Fibroblast of gingiva (primary cell): ENCODE results near the gene BCL7B.
"Not testable (repeated sequence)": the region's sequence is repeated elsewhere in the genome, so short reads cannot be mapped to it uniquely, and the experiment has no call there.

Source experiments
- DNase-seq: peaks from one replicate; pipeline ENCODE4 v3.0.0-alpha.2; 2011; ENCODE audit warnings: low read depth

BCL7B gene

DNA sequence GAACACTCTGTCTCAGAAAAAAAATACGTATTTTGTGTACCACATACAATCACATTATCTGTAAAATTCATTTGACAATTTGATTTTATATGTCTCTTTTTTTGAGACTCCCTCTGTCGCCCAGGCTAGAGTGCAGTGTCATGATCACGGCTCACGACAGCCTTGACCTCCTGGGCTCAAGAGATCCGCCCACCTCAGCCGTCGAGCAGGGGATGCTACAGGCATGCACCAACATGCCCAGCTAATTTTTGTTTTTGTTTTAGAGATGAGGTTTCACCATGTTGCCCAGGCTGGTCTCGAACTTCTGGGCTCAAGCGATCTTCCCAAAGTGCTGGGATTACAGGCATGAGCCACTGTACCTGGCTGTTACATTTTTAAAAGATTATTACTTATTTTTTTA lies 23.7 kb downstream of the BCL7B start:
- DNase-seq, result no peak

DNA sequence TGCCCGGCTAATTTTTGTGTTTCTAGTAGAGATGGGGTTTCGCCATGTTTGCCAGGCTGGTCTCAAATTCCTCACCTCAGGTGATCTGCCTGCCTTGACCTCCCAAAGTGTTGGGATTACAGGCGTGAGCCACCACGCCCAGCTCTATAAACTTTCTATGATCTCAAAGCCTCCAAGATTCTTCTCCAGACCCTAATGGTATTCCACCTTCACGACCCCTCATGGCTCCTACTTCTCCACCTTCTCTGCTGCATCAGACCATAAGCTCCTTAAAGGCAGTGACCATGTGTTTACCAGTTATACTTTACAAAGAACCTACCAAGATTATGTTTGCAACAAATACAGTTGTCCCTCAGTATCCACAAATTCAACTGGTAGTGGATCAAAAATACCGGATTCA lies 25.3 kb downstream of the BCL7B start:
- DNase-seq, result no peak

DNA sequence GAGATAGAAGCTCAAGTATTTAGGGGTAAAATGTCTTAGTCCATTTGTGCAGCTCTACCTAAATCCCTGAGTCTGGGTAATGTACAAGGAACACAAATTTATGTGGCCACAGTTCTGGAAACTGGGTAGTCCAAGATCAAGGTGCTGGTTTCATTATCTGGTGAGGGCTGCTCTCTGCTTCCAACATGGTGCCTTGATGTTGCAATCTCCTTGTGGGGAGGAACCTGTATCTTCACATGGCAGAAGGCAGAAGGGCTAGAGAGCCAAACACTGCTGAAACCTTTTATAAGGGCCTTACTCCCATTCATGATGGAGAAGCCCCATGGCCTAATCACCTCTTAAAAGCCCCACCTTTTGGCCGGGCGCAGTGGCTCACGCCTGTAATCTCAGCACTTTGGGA lies 26.7 kb downstream of the BCL7B start:
- no peak for DNase-seq

DNA sequence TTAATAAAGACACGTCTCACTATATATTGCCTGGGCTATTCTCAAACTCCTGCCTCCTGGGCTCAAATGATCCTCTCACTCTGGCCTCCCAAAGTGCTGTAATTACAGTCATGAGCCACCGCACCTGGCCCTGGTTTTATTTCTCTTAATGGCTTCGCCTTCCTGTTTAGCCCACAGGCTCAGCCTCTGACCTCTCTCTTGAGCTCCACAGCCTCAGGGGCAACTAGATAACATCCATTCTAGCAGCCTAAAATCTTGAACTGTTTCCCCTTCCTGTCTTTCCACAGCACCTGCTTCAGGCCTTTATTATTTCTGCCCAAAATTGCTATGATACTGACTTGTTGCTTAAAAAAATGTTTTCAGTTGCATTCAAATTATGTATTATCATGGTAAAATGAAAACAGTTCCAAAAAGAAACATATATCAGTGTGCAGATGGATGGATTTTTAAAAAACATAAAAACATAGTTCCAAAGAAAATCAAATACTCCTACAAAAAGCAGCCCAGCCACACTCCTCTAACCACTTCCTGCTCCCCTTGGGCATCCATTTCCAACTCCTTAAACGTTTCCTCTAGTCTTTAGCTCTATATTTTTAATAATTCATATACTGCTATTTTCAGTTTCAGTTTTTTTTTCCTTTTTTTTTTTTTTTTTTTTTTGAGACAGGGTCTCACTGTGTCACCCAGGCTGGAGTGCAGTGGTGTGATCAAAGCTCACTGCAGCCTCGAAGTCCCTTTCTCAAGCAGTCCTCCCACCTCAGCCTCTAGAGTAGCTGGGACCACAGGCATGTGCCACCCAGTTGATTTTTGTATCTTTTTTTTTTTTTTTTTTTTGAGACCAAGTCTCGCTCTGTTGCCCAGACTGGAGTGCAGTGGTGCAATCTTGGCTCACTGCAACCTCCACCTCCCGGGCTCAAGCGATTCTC lies 30.3 kb downstream of the BCL7B start:
- no peak for DNase-seq

DNA sequence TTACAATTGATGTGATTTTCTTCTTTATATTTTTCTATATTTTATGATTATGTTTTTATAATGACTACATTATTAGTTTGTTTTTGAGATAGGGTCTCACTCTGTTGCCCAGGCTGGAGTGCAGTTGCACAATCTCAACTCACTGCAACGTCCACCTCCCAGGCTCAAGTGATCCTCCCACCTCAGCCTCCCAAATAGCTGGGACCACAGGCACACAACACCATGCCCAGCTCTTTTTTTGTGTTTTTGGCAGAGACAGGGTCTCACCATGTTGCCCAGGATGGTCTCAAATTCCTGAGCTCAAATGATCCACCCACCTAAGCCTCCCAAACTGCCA lies 31.4 kb downstream of the BCL7B start:
- DNase-seq, result not testable (repeated sequence)

DNA sequence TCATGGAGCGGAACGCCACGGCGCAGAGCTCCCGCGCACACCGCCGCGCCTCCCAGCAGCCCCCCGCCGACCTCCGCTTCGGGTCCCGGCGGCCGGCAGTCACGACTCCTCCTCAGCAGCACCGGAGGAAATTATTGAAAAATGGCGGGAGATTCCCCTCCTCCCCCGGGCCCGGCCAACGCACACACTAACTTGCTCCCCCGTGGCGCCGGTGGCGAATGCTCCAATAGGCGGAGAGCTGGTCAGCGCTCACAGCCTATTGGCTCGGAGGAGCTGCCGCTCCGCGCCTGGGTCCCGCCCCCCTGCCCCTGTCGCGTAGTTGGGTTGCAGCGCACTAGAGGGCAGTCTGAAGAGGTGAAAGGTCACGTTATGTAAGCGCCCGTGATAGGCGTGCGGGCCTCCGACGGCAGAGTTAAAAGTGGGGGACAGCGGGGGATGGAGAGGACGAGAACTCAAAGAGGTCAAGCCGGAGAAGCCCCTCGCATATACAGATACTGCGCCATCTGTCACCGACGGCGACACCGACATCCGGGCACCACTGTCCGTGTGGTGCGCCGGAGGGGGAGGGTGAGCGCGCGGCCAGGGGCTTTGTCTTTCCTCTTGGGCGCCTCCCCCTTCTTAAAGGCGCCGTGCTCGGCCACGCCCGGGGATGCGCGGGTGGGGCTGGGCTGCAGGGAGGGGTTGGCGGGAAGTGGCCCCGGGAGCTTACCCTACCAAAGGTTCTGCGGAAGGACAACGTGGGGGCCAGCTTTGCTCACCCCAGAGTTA lies 35.2 kb downstream of the BCL7B start, which contains the start of gene BAZ1B:
Gene BAZ1B (minus strand): TSS at position 189 of the 768 bp plus-strand sequence. CDS start 360 bp downstream, outside the sequence.
- peak; percentile 99 for DNase-seq

DNA sequence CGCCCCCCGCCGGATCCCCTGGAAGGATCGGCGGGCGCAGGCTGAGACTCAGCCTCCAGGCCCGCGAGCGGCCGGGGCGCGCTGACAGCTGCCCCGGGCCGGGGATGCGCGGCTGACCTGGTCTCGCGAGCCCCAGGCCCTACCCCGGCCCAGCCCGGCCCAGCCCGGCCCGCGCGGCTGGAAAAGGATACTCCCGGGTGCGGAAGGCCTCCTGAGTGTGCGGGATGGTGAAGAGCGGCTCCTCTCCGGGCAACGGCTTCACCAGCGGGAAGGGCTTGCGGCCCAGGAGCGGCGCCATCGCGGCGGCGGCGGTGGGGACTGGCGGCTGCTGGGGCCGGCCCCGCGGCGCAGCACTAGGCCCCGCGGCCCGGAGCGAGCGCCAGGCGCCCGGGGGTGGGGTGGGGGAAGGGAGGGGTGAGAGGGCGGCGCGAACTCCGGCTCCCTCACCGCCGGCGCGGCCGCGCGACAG lies 35.8 kb downstream of the BCL7B start:
- DNase-seq, result peak; percentile 56

DNA sequence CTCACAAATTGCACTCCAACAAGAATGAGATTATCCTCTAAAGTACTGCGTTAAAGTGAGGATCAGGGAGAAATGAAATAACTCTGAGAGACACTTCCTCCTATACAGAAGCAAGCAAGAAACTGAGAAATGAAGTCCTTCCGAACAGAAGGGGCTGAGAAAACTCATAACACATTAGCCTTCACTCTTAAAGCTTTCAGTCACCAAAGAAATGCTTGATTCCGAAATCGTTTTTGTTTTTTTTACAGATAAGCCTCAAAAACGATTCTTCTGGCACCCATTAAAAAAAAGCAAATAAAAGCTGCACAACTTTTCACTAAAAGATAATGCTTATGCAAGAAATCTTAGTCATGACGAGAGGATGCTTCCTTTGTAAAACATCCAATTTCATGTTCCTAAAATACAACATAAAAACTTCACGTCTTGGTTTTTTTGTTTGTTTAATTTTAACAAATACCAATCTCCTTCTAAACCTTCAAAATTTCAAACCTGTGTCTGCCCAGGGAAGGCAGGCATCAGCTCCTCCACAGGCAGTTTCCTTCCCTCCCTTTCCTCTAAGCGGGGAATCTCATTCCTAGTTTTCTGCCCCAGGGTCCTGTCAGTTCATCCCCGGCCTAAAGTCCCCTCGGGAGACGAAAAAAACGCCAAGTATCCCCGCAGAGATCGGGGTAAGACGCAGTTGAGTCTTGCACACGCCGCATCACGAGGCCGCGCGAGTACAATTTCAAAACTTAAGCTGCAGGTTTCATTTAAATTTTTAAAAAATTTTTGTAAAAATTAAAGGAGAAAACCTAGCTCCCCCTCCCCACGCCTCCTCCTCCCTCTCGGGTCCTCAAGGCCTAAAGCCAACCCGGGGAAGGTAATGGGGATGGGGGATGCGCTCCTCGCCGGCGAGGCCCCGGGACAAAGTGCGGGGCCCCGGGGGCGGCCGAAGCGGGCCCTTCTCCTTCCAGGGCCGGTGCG lies 36.5 kb downstream of the BCL7B start:
- DNase-seq, result peak; percentile 12

DNA sequence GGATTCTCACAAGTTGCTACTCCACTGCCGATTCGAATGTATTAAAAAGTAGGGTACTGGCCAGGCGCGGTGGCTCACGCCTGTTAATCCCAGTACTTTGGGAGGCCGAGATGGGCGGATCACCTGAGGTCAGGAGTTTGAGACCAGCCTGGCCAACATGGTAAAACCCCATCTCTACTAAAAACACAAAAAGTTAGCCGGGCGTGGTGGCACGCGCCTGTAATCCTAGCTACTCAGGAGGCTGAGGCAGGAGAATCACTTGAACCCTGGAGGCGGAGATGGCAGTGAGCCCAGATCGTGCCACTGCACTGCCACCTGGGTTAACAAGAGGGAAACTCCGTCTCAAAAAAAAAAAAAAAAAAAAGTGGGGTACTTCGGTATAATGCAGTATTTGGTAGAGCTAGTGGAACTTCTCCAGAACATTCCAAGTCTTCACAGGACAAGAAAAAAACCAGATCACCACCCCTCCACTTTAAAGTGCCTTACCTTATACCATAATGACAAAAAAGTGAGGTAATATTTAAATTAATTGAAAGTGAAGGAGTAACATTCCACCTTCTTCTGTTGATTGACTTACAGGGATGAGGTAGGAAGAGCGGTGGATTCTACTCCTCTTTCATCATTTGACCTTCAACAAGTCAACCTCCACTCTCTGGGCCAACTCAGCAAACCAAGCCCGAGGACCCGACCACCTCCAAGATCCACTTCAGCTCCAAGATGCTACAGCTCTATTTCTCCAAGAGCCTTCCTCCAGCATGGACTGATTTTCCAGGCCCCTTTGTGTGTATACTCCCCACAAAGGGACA lies 37.4 kb downstream of the BCL7B start:
- no peak for DNase-seq

DNA sequence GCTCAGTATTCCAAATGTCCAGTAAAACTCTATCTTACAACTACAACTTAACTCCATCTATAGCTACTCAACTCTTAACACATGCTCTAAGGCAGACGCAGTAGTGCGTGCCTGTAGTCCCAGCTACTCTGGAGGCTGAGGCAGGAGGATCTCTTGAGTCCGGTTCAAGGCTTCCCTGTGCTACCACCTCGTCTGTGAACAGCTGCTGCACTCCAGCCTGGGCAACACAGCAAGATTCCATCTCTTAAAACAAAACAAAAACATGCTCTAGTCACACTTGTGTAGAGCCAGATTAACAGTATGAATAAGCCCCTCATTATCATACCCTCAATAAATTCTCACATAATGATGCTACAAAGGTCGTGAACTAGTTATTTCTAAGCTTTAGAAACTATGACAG lies 39.0 kb downstream of the BCL7B start:
- no peak for DNase-seq

DNA sequence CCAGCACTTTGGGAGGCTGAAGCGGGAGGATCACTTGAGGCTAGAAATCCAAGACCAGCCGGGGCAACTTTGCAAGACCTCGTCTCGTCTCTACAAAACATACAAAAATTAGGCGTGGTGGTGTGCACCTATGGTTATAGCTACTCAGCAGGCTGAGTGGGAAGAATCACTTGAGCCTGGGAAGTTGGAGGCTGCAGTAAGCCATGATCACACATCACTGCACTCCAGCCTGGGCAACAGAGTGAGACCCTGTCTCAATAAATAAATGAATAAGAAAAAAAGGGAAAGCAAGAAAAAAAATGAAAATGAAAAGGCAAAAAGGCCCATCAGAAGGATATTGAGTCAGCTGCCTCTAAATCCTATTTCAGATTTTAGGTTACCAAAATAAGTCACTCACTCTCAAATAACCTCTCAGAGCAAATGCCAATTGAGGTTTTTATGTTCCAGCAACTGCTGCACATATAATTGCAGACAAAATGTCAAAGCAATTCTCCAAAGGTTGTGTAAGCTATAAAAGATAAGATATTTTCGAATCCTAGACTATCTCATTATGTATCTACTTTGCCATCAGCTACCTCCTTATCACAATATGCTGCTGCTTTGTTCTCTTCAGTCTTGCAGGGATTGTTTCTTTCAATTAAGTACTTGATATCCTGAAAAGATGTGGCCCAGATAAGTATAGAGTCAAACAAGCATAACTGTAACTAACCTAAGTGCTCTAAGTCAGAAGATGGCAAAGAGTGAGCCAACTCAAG lies 40.1 kb downstream of the BCL7B start:
- DNase-seq, result no peak

DNA sequence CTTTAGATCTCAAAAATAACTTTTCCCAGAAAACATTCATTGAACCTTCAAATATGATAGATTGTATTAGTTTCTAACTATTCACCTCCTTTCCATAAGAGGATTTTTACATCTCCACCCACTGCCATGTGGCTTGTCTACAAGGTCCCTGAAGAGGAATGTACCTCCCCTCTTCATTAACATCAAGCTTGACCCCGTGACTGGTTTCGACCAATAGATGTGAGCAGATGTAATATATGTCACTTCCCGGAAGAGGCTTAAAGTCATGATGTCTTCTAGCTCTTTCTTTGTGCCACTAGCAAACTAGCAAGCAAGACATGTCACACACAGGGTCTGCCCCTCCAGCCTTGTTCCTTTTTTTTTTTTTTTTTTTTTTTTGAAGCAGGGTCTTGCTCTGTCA lies 42.3 kb downstream of the BCL7B start:
- no peak for DNase-seq

DNA sequence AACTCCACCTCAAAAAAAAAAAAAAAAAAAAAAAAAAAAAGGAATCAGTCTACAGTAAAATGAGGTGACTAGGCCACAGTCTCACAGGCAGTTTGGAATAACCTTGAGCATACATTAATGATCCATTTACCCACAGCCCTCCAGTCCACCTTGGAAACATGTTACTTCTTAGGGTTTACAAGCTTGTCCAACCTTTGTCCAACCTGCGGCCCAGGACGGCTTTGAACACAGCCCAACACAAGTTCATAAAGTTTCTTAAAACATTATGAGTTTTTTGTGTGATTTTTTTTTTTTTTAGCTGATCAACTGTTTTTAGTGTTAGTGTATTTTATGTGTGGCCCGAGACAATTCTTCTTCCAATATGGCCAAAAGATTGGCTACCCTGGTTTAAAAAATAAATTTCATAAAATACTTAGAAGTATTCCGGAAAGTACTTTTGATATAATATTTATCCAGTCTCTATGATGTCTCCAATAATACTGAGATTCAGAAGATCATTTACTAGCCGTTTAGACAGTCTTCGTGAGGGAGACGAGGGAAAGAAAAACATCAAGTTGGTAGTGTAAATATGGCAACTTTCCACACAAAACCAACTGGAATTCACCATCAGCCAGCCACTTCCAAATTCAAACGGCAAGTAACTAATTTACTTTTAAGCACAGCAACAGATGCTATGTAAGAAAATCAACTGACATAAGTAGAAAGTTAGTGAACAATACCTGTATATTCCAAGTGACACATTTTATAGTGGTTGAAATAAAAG lies 45.3 kb downstream of the BCL7B start:
- DNase-seq, result peak; percentile 57

DNA sequence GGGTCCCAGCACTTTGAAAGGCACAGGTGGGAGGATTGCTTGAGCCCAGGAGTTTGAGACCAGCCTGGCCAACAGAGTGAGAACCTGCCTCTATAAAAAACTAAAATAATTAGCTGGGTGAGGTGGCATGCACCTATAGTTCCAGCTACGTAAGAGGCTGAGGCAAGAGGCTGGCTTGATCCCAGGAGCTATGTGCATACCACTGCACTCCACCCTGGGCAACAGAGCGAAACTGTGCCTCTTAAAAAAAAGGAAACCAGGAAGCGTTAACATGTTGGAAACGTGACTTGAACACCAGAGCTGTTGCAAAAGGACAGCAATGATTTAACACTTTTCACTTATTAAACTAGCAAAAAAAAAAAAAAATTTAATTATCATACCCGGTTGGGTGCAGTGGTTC lies 48.0 kb downstream of the BCL7B start:
- no peak for DNase-seq

DNA sequence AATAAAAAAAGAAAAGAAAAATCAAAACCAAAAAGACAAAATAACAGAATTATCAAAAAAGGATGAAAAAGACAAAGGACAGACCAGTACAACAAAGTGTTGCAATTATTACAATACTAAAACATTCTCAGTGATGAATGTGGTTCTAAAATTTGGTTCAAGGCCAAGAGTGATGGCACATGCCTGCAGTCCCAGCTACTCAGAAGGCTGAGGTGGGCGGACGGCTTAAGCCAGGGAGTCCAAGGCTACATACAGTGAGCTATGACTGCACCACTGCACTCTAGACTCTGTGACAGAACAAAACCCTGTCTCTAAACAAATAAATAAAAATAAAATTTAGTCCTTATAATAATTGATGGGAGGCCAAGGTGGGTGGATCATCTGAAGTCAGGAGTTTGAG lies 49.9 kb downstream of the BCL7B start:
- no peak for DNase-seq

DNA sequence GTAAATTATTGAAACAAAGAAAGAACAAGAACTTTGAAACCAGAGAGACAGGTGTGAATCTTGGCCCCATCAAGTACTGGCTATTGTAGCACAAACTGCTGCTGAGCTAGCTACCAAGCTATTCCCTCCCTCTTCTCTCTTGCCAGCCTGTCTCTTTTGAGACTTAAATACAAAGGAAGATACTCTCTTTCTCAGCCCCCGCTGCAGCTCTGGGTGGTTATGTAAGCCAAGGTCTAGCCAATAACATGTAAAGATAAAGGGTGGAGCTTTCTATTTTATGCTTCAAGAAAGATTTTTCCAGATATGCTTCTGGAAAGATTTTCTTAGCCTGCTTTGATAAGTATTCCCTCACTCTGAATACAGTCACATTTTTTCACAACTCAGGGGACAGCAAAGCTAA lies 52.6 kb downstream of the BCL7B start:
- DNase-seq, result no peak

DNA sequence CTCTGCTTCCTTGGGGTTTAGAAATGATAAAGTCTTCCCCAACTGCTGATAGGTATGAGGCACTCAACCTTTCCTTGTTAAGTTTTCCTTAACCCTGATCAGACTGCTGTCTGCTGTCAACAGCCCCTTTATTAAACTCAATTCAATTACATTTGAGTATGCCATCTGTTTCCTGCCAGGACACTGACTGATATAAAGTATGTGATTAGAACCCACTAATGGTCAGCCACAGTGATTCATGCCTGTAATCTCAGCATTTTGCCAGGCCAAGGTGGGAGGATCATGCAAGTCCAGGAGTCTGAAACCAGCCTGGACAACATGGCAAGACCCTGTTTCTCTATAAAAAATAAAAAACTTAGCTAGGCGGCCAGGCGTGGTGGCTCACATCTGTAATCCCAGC lies 53.5 kb downstream of the BCL7B start:
- DNase-seq, result no peak

DNA sequence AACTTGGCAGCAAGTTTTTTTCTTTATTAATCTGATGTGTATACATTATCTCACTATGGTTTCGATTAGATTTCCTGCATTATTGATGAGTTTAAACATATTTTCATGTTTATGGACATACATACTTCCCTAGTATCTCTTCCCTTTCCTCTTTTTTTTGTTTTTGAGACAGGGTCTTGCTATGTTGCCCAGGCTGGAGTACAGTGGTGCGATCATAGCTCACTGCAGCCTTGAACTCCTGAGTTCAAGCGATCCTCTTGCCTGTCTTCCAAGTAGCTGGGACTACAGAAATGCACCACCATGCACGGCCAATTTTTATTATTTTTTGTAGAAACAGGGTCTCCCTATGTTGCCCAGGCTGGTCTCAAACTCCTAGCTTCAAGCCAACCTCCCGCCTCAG lies 54.3 kb downstream of the BCL7B start:
- no peak for DNase-seq

DNA sequence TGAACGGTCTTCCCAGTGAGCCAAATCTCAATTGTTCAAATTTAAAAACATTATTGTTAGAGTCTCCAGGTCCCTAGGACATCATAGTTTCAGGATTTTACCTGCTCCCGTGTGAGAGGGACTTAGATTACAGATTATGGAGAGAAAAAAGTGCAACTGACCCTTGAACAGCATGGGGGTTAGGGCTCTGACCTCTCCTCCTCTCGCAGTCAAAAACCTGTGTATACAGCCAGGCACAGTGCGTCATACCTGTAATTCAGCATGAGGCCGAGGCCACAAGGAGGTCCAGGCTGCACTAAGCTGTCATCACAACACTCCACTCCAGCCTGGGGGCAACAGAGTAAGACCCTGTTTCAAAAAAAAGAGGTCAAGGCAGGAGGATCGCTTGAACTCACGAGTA lies 60.9 kb downstream of the BCL7B start:
- no peak for DNase-seq

DNA sequence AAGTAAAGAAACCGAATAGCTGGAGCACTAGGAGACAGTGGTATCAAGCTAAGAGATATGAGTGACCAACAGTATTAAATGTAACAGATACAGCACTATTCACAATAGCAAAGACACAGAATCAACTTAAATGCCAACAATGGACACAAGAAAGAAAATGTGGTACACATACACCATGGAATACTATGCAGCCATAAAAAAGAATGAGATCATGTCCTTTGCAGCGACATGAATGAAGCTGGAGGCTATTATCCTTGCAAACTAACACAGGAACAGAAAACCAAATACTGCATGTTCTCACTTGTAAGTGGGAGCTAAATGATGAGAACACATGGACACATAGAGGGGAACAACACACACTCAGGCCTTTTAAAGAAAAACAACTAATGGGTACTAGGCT lies 62.0 kb downstream of the BCL7B start:
- DNase-seq, result not testable (repeated sequence)
